ENCODE data around the gene C21orf58.

- TF ChIP-seq CTCF (conservative IDR thresholded peaks at IDR 0.05; ENCODE audit: low read depth, low read length) (no peak), EZH2phosphoT487 (IDR thresholded peaks at IDR 0.05; ENCODE audit: borderline replicate concordance, low read length) (no peak), EZH2 (IDR thresholded peaks at IDR 0.05; ENCODE audit: low read length, unreplicated experiment) (no peak)
Measured at GRCh38 chr21:46323227-46323709, 402 bp downstream of the C21orf58 start.
